ENCODE data around the gene PCDH10.

DNA sequence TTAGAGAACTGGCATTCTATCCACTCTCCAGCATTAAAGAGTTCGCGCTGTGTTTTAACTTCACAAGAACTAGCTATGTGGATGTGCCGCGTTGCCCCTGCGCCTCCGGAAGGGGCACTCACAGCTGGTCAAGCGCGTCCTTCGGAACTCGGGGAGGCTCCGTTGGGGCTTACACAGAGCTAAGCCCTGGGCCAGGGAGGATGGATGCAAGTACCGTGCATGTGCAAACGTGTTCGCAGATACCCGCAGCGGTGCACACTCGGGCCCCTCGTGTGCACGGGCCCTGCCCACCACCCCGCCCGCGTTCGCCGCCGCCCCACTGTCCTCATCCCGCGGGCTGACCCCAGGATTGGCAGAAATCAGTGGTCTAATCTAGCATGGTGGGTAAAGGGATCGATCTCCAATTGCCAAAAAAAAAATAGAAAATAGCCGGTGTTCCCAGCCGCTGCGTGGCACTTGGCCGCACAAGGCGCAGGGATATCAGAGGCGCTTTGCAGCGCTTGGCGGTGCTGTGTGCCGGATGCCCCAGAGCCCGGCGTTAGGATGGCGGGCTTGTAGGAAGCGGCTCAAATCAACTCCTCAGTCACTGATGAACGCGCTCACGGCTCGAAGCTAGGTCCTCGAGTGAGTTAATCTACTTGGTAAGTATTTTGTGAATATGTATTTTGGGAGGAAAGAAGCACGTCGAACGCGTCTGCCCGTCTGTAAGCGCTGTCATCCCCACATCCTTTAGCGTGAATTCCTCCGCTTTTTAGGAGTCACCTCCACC lies 989 bp upstream of the PCDH10 start:
- TF ChIP-seq, protein P1, sequence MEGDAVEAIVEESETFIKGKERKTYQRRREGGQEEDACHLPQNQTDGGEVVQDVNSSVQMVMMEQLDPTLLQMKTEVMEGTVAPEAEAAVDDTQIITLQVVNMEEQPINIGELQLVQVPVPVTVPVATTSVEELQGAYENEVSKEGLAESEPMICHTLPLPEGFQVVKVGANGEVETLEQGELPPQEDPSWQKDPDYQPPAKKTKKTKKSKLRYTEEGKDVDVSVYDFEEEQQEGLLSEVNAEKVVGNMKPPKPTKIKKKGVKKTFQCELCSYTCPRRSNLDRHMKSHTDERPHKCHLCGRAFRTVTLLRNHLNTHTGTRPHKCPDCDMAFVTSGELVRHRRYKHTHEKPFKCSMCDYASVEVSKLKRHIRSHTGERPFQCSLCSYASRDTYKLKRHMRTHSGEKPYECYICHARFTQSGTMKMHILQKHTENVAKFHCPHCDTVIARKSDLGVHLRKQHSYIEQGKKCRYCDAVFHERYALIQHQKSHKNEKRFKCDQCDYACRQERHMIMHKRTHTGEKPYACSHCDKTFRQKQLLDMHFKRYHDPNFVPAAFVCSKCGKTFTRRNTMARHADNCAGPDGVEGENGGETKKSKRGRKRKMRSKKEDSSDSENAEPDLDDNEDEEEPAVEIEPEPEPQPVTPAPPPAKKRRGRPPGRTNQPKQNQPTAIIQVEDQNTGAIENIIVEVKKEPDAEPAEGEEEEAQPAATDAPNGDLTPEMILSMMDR (IDR thresholded peaks at IDR 0.05): no peak
- TF ChIP-seq EP300 (IDR thresholded peaks at IDR 0.05) (no peak), POLR2A (IDR thresholded peaks at IDR 0.05) (no peak)
